OCI-LY1 (cell line): ENCODE data around the gene SLC8A1.

Experiments
- EZH2 ChIP-seq: fragments of 200-600 bp; sonication (generic), shearing (Covaris generic); IDR thresholded peaks from 2 replicates; pipeline ENCODE4 v1.8.0; 2017; ENCODE audit warnings: borderline replicate concordance, mixed run types, mild to moderate bottlenecking, antibody characterized with exemption, low read length, moderate library complexity, mixed read lengths
- TF ChIP-seq, protein P1 (sequence below): fragments of 200-600 bp; sonication (generic), shearing (Covaris generic); IDR thresholded peaks from 2 replicates; pipeline ENCODE4 v1.5.1; 2017; ENCODE audit warnings: mild to moderate bottlenecking, antibody characterized with exemption, low read length, moderate library complexity, mixed read lengths

DNA sequence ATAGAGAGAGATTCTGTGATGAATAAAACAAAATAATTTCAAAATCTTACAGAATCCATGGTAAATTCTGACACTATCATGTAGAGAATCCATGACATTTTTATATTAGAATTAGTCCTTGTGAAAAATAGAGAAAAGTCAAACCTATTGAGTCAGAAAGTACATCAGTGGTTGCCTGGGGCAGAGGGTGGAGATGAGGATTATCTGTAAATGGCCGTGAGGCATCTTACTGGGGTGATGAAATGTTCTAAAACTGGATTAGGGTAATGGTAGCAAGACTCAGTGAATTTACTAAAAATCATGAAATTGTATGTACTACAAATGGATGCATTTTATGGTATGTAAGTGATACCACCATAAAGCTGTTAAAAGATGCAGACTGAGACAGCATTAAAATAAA, 323.1 kb downstream of the SLC8A1 start:
- TF ChIP-seq, protein P1, sequence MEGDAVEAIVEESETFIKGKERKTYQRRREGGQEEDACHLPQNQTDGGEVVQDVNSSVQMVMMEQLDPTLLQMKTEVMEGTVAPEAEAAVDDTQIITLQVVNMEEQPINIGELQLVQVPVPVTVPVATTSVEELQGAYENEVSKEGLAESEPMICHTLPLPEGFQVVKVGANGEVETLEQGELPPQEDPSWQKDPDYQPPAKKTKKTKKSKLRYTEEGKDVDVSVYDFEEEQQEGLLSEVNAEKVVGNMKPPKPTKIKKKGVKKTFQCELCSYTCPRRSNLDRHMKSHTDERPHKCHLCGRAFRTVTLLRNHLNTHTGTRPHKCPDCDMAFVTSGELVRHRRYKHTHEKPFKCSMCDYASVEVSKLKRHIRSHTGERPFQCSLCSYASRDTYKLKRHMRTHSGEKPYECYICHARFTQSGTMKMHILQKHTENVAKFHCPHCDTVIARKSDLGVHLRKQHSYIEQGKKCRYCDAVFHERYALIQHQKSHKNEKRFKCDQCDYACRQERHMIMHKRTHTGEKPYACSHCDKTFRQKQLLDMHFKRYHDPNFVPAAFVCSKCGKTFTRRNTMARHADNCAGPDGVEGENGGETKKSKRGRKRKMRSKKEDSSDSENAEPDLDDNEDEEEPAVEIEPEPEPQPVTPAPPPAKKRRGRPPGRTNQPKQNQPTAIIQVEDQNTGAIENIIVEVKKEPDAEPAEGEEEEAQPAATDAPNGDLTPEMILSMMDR = no peak
- TF ChIP-seq EZH2 = no peak
